Measurements from ENCODE around the gene PUS3.

PUS3 gene

GRCh38 chr11:125941267-125941618, 38.2 kb upstream of the PUS3 start:
- DNase-seq: no peak

GRCh38 chr11:125940145-125940544, 37.1 kb upstream of the PUS3 start:
- DNase-seq: no peak

GRCh38 chr11:125939081-125939521, 36.1 kb upstream of the PUS3 start:
- DNase-seq: no peak

GRCh38 chr11:125938418-125938817, 35.4 kb upstream of the PUS3 start:
- no peak for DNase-seq

- DNase-seq: no peak
Observed at GRCh38 chr11:125935618-125936199, 32.7 kb upstream of the PUS3 start.

- DNase-seq: no peak
Observed at GRCh38 chr11:125935056-125935455, 32.0 kb upstream of the PUS3 start.

- DNase-seq: no peak
Observed at GRCh38 chr11:125934473-125934872, 31.5 kb upstream of the PUS3 start.

- DNase-seq: no peak
Observed at GRCh38 chr11:125933030-125933813, 30.2 kb upstream of the PUS3 start.

- DNase-seq: no peak
Observed at GRCh38 chr11:125932301-125932700, 29.3 kb upstream of the PUS3 start.

- no peak for DNase-seq
Observed at GRCh38 chr11:125931668-125932067, 28.7 kb upstream of the PUS3 start.

- DNase-seq: no peak
Observed at GRCh38 chr11:125931116-125931515, 28.1 kb upstream of the PUS3 start.

GRCh38 chr11:125930076-125930450, 27.1 kb upstream of the PUS3 start:
- no peak for DNase-seq

GRCh38 chr11:125929445-125930075, 26.6 kb upstream of the PUS3 start:
- no peak for DNase-seq

- DNase-seq: no peak
Observed at GRCh38 chr11:125926682-125927081, 23.7 kb upstream of the PUS3 start.

- DNase-seq: no peak
Observed at GRCh38 chr11:125925804-125926203, 22.8 kb upstream of the PUS3 start.

GRCh38 chr11:125925247-125925740, 22.3 kb upstream of the PUS3 start:
- no peak for DNase-seq

- no peak for DNase-seq
Observed at GRCh38 chr11:125924384-125925007, 21.5 kb upstream of the PUS3 start.

GRCh38 chr11:125923633-125924032, 20.6 kb upstream of the PUS3 start:
- DNase-seq: no peak

- no peak for DNase-seq
Observed at GRCh38 chr11:125923012-125923579, 20.1 kb upstream of the PUS3 start.

GRCh38 chr11:125922156-125922555, 19.1 kb upstream of the PUS3 start:
- DNase-seq: no peak

- no peak for DNase-seq
Observed at GRCh38 chr11:125921042-125921441, 18.0 kb upstream of the PUS3 start.

- DNase-seq: no peak
Observed at GRCh38 chr11:125918140-125918840, 15.3 kb upstream of the PUS3 start.
